GM18858 (cell line): ENCODE data around the gene TUB.

Experiments used
- ATAC-seq: cut with Tn5 transposase; IDR thresholded peaks from one replicate; pipeline ENCODE4 v1.9.1; 2021; ENCODE audit not compliant: unreplicated experiment

The TUB gene

GRCh38 chr11:8043756-8044155, 37.3 kb upstream of the TUB start:
- no peak for ATAC-seq

- no peak for ATAC-seq
These were observed 35.2 kb upstream of the TUB start for GRCh38 chr11:8045839-8046238.

GRCh38 chr11:8047382-8047781, 33.6 kb upstream of the TUB start:
- ATAC-seq = no peak

- ATAC-seq = no peak
These were observed 31.9 kb upstream of the TUB start for GRCh38 chr11:8049084-8049483.

- ATAC-seq = no peak
These were observed 25.7 kb upstream of the TUB start for GRCh38 chr11:8055091-8055835.

- no peak for ATAC-seq
These were observed 25.0 kb upstream of the TUB start for GRCh38 chr11:8055836-8056526.

GRCh38 chr11:8056810-8057463, 24.1 kb upstream of the TUB start:
- no peak for ATAC-seq

GRCh38 chr11:8058216-8058615, 22.8 kb upstream of the TUB start:
- no peak for ATAC-seq

- ATAC-seq = no peak
These were observed 22.0 kb upstream of the TUB start for GRCh38 chr11:8059030-8059429.

- ATAC-seq = no peak
These were observed 21.4 kb upstream of the TUB start for GRCh38 chr11:8059571-8060011.

- ATAC-seq = no peak
These were observed 20.8 kb upstream of the TUB start for GRCh38 chr11:8060146-8060719.

- ATAC-seq = no peak
These were observed 20.0 kb upstream of the TUB start for GRCh38 chr11:8060801-8061554.

- no peak for ATAC-seq
These were observed 19.2 kb upstream of the TUB start for GRCh38 chr11:8061555-8062428.

- ATAC-seq = no peak
These were observed 18.2 kb upstream of the TUB start for GRCh38 chr11:8062781-8063257.

- ATAC-seq = no peak
These were observed 17.7 kb upstream of the TUB start for GRCh38 chr11:8063324-8063723.

- no peak for ATAC-seq
These were observed 16.0 kb upstream of the TUB start for GRCh38 chr11:8065031-8065430.

- ATAC-seq = no peak
These were observed 14.7 kb upstream of the TUB start for GRCh38 chr11:8066036-8066910.

- ATAC-seq = no peak
These were observed 14.0 kb upstream of the TUB start for GRCh38 chr11:8066911-8067455.

GRCh38 chr11:8067567-8067928, 13.5 kb upstream of the TUB start:
- ATAC-seq = no peak
